K562 (cell line): ENCODE data around the gene C17orf75. TPM values are rescaled to one million over a fixed set of nuclear protein-coding genes. Genes with fewer than 3 reads are reported as not detected.
A peak's percentile ranks its signal among the peaks of the same experiment; 100 is the strongest.

ENCODE experiments used
- CHAMP1 ChIP-seq: fragments of 450-650 bp; IDR thresholded peaks from 2 replicates; pipeline ENCODE4 v1.6.1; 2016; ENCODE audit warnings: mild to moderate bottlenecking
- EGR1 ChIP-seq: fragments of 450-650 bp; conservative IDR thresholded peaks from 2 replicates; pipeline ENCODE4 v1.6.1; 2017; ENCODE audit warnings: mild to moderate bottlenecking
- LARP7 ChIP-seq: fragments of 450-650 bp; IDR thresholded peaks from 2 replicates; pipeline ENCODE4 v1.6.1; 2016
- LEF1 ChIP-seq: fragments of 450-650 bp; IDR thresholded peaks from 2 replicates; pipeline ENCODE4 v1.6.1; 2016; ENCODE audit warnings: mild to moderate bottlenecking
- MYNN ChIP-seq, 2 experiments: sonication (generic); formaldehyde crosslinking in 1 of 2; IDR thresholded peaks; 2 replicates each; pipeline versions ENCODE4 v1.5.0 to v1.6.1; 2016 to 2020; ENCODE audit warnings: antibody characterized with exemption in 1 of 2, missing genetic modification reagents in 1 of 2
- NFE2L1 ChIP-seq: fragments of 450-650 bp; IDR thresholded peaks from 2 replicates; pipeline ENCODE4 v1.6.1; 2016; ENCODE audit warnings: missing genetic modification characterization, low read depth, mild to moderate bottlenecking, missing compliant biosample characterization, moderate library complexity, borderline replicate concordance
- NFYB ChIP-seq: IDR thresholded peaks from 2 replicates; pipeline ENCODE4 v1.6.1; 2011; ENCODE audit warnings: mild to moderate bottlenecking, moderate library complexity; ENCODE audit not compliant: insufficient read length; ENCODE audit errors: extremely low read depth
- RAD51 ChIP-seq: fragments of 450-650 bp; IDR thresholded peaks from 2 replicates; pipeline ENCODE4 v1.7.1; 2016; ENCODE audit warnings: low read depth, mild to moderate bottlenecking, borderline replicate concordance
- SMARCE1 ChIP-seq: fragments of 450-650 bp; IDR thresholded peaks from 2 replicates; pipeline ENCODE4 v1.7.1; 2016; ENCODE audit warnings: mild to moderate bottlenecking
- ZNF511 ChIP-seq: sonication (generic); formaldehyde crosslinking; IDR thresholded peaks from 2 replicates; pipeline ENCODE4 v1.8.0; 2022; ENCODE audit warnings: mild to moderate bottlenecking, missing genetic modification reagents
- ZNF57 ChIP-seq: fragments of 450-650 bp; formaldehyde crosslinking; IDR thresholded peaks from 2 replicates; pipeline ENCODE4 v1.4.0; 2020; ENCODE audit warnings: mild to moderate bottlenecking, moderate library complexity
- polyA plus RNA-seq, 8 experiments: library from polyadenylated mRNA; depleted of rRNA in 4 of 8; stranded (reverse) in 5 of 8; unstranded in 3 of 8; fragments of >200 nt; fragmentation: Nextera tagmentation in 2 of 8; fragmentation: Illumina TruSeq in 1 of 8; extraction: Ambion mirVana in 2 of 8; extraction: Trizol in 1 of 8; gene quantifications; 2 replicates each; pipeline versions ENCODE4 v1.2.1 to v1.2.3, GENCODE V29; 2011 to 2014; ENCODE audit warnings: inconsistent platforms in 1 of 8, missing spikeins in 1 of 8
- total RNA-seq, 7 experiments: library from RNA; depleted of rRNA in 6 of 7; stranded (reverse); fragments of >200 nt in 6 of 7; fragmentation: Illumina TruSeq in 2 of 7; extraction: Trizol in 2 of 7; gene quantifications; 2 replicates each; pipeline versions ENCODE4 v1.2.1 to v1.2.3, GENCODE V29; 2011 to 2021; ENCODE audit warnings: low replicate concordance in 1 of 7
- TF ChIP-seq, protein P1 (sequence below), 2 experiments: fragments of 450-650 bp; IDR thresholded peaks; 2 replicates each; pipeline ENCODE4 v1.6.1; 2016
- TF ChIP-seq, protein P2 (sequence below): sonication (generic); formaldehyde crosslinking; IDR thresholded peaks from 2 replicates; pipeline ENCODE4 v1.8.1; 2023; ENCODE audit warnings: mild to moderate bottlenecking, missing genetic modification reagents
- TF ChIP-seq, protein P3 (sequence below), 3 experiments: fragments of 200-800 bp in 1 of 3; fragments of 250-450 bp in 1 of 3; fragments of 450-650 bp in 1 of 3; sonication (Bioruptor Pico) in 1 of 3; sonication (Bioruptor generic) in 1 of 3; formaldehyde crosslinking in 1 of 3; IDR thresholded peaks; 2 replicates each; pipeline versions ENCODE4 v1.6.1 to v1.8.0; 2016 to 2022; ENCODE audit warnings: mild to moderate bottlenecking in 2 of 3, missing genetic modification characterization in 2 of 3, missing compliant biosample characterization in 1 of 3, moderate library complexity in 1 of 3

Gene C17orf75
- total and polyA plus RNA-seq, 9 of the 15 experiments (the other 6 are each of a cell fraction or from before 2014, with no cell fraction given), result 15.5 to 55.7 (median 18.5) TPM

GRCh38 chr17:32350666-32351418 lies 8.9 kb upstream of the C17orf75 start (continued):
- TF ChIP-seq, protein P1, sequence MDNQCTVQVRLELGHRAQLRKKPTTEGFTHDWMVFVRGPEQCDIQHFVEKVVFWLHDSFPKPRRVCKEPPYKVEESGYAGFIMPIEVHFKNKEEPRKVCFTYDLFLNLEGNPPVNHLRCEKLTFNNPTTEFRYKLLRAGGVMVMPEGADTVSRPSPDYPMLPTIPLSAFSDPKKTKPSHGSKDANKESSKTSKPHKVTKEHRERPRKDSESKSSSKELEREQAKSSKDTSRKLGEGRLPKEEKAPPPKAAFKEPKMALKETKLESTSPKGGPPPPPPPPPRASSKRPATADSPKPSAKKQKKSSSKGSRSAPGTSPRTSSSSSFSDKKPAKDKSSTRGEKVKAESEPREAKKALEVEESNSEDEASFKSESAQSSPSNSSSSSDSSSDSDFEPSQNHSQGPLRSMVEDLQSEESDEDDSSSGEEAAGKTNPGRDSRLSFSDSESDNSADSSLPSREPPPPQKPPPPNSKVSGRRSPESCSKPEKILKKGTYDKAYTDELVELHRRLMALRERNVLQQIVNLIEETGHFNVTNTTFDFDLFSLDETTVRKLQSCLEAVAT (IDR thresholded peaks at IDR 0.05), result peak; percentile 17 to 34; a peak in 3 of 4 replicates
- TF ChIP-seq CHAMP1 (0 out of 2 replicates have a peak, but pooled peaks have one; percentile 10), EGR1 (no peak), LARP7 (peak; percentile 64; the same call in 1 of the 2 replicates), SMARCE1 (0 out of 2 replicates have a peak, but pooled peaks have one; percentile 41), NFE2L1 (no peak), ZNF511 (CRISPR knock-in tag) (no peak), MYNN (IDR thresholded peaks at IDR 0.05) (no peak), MYNN (CRISPR knock-in tag; IDR thresholded peaks at IDR 0.05) (no peak), RAD51 (no peak), NFYB (no peak), ZNF57 (no peak), LEF1 (0 out of 2 replicates have a peak, but pooled peaks have one; percentile 5)
- TF ChIP-seq, protein P2, sequence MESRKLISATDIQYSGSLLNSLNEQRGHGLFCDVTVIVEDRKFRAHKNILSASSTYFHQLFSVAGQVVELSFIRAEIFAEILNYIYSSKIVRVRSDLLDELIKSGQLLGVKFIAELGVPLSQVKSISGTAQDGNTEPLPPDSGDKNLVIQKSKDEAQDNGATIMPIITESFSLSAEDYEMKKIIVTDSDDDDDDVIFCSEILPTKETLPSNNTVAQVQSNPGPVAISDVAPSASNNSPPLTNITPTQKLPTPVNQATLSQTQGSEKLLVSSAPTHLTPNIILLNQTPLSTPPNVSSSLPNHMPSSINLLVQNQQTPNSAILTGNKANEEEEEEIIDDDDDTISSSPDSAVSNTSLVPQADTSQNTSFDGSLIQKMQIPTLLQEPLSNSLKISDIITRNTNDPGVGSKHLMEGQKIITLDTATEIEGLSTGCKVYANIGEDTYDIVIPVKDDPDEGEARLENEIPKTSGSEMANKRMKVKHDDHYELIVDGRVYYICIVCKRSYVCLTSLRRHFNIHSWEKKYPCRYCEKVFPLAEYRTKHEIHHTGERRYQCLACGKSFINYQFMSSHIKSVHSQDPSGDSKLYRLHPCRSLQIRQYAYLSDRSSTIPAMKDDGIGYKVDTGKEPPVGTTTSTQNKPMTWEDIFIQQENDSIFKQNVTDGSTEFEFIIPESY (CRISPR knock-in tag), result no peak
- TF ChIP-seq, protein P3, sequence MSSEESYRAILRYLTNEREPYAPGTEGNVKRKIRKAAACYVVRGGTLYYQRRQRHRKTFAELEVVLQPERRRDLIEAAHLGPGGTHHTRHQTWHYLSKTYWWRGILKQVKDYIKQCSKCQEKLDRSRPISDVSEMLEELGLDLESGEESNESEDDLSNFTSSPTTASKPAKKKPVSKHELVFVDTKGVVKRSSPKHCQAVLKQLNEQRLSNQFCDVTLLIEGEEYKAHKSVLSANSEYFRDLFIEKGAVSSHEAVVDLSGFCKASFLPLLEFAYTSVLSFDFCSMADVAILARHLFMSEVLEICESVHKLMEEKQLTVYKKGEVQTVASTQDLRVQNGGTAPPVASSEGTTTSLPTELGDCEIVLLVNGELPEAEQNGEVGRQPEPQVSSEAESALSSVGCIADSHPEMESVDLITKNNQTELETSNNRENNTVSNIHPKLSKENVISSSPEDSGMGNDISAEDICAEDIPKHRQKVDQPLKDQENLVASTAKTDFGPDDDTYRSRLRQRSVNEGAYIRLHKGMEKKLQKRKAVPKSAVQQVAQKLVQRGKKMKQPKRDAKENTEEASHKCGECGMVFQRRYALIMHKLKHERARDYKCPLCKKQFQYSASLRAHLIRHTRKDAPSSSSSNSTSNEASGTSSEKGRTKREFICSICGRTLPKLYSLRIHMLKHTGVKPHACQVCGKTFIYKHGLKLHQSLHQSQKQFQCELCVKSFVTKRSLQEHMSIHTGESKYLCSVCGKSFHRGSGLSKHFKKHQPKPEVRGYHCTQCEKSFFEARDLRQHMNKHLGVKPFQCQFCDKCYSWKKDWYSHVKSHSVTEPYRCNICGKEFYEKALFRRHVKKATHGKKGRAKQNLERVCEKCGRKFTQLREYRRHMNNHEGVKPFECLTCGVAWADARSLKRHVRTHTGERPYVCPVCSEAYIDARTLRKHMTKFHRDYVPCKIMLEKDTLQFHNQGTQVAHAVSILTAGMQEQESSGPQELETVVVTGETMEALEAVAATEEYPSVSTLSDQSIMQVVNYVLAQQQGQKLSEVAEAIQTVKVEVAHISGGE (CRISPR knock-in tag; IDR thresholded peaks at IDR 0.05), result peak in 1 of 3 experiments; percentile 65; a peak in 2 of 6 replicates
